GM21526 (cell line): ENCODE data around the gene PTEN.
A peak's percentile ranks its signal among the peaks of the same experiment; 100 is the strongest.
"Not testable (repeated sequence)": the region's sequence is repeated elsewhere in the genome, so short reads cannot be mapped to it uniquely, and the experiment has no call there.

ENCODE experiments used
- ATAC-seq: cut with Tn5 transposase; IDR thresholded peaks from one replicate; pipeline ENCODE4 v1.9.1; 2021; ENCODE audit warnings: moderate library complexity; ENCODE audit not compliant: unreplicated experiment, low FRiP score

PTEN gene

GRCh38 chr10:87844837-87845623 is 18.4 kb upstream of the PTEN start:
- no peak for ATAC-seq

- no peak for ATAC-seq
Observed at GRCh38 chr10:87845624-87845998, 17.8 kb upstream of the PTEN start.

- no peak for ATAC-seq
Observed at GRCh38 chr10:87846023-87846422, 17.4 kb upstream of the PTEN start.

- ATAC-seq, result not testable (repeated sequence)
Observed at GRCh38 chr10:87846711-87847110, 16.7 kb upstream of the PTEN start.

GRCh38 chr10:87847550-87847949 is 15.9 kb upstream of the PTEN start:
- no peak for ATAC-seq

- ATAC-seq, result no peak
Observed at GRCh38 chr10:87849001-87849400, 14.4 kb upstream of the PTEN start.

- ATAC-seq, result no peak
Observed at GRCh38 chr10:87850742-87851205, 12.7 kb upstream of the PTEN start.

- no peak for ATAC-seq
Observed at GRCh38 chr10:87852089-87852488, 11.3 kb upstream of the PTEN start.

GRCh38 chr10:87855247-87855646 is 8.2 kb upstream of the PTEN start:
- ATAC-seq, result not testable (repeated sequence)

GRCh38 chr10:87855665-87856064 is 7.8 kb upstream of the PTEN start:
- ATAC-seq, result not testable (repeated sequence)

- ATAC-seq, result no peak
Observed at GRCh38 chr10:87860156-87860795, 3.1 kb upstream of the PTEN start.

GRCh38 chr10:87860816-87861403 is 2.5 kb upstream of the PTEN start:
- no peak for ATAC-seq

GRCh38 chr10:87861566-87861952 is 1.9 kb upstream of the PTEN start:
- ATAC-seq, result peak; percentile 16

GRCh38 chr10:87861953-87862678 is 1.3 kb upstream of the PTEN start:
- peak; percentile 50 for ATAC-seq

GRCh38 chr10:87862679-87863052 is 759 bp upstream of the PTEN start:
- ATAC-seq, result peak; percentile 7

- ATAC-seq, result not testable (repeated sequence)
Observed at GRCh38 chr10:87863951-87864495, 598 bp downstream of the PTEN start.

- no peak for ATAC-seq
Observed at GRCh38 chr10:87864496-87865059, 1.2 kb downstream of the PTEN start.

- ATAC-seq, result no peak
Observed at GRCh38 chr10:87865241-87865881, 1.9 kb downstream of the PTEN start.

- no peak for ATAC-seq
Observed at GRCh38 chr10:87866412-87866974, 3.1 kb downstream of the PTEN start.

- no peak for ATAC-seq
Observed at GRCh38 chr10:87867453-87867852, 4.0 kb downstream of the PTEN start.
